Measurements from ENCODE around the gene LRRC4C. TPM values are rescaled to one million over a fixed set of nuclear protein-coding genes. Genes with fewer than 3 reads are reported as not detected.

Gene LRRC4C
- polyA plus RNA-seq, 1 of the 3 experiments (the other 2 are of a cell fraction): 0.16 TPM

- Histone ChIP-seq H3K4me2 (no peak overlapping the region), H3K36me3 (replicated peaks in 1 of 2; ENCODE audit: control insufficient read depth in 1 of 2, insufficient read depth in 2 of 2, low read length in 1 of 2) (no peaks in the 10 kb centered on the region), H3K79me2 (ENCODE audit: insufficient read depth) (no peaks in the 10 kb centered on the region), H4K20me1 (ENCODE audit: insufficient read depth) (no peaks in the 10 kb centered on the region), H3K4me1 (ENCODE audit: control insufficient read depth in 1 of 2, insufficient read depth in 2 of 2, low read depth in 1 of 2, low read length in 1 of 2) (no peaks in the 10 kb centered on the region), H3K9ac (no peak overlapping the region), H3K9me2 (no peaks in the 10 kb centered on the region), H3K27me3 (ENCODE audit: insufficient read depth) (no peaks in the 10 kb centered on the region), H3K27ac (ENCODE audit: low read depth in 2 of 2, low read length in 1 of 2) (no peak overlapping the region), H3K9me3 (no peaks in the 10 kb centered on the region), H2AFZ (ENCODE audit: low read depth) (no peak overlapping the region), H3F3A (replicated peaks; ENCODE audit: insufficient read depth) (peaks cover 6% of the 10 kb centered on the region), H3K4me3 (ENCODE audit: low read depth in 2 of 2, low read length in 1 of 2) (no peak overlapping the region)
- WGBS (ENCODE audit: low lambda C conversion rate): 31% methylated on average over 6 of the region's 6 CpGs
- ChIA-PET CTCF (no interaction called here), POLR2A (no interaction called here)
- no peak for DNase-seq
- TF ChIP-seq EZH2phosphoT487 (IDR thresholded peaks at IDR 0.05; ENCODE audit: borderline replicate concordance, low read depth) (no peak), JUND (IDR thresholded peaks at IDR 0.05) (no peak), USF1 (IDR thresholded peaks at IDR 0.05; ENCODE audit: borderline replicate concordance, low read depth) (no peak), YY1 (IDR thresholded peaks at IDR 0.05; ENCODE audit: low read depth) (no peak), RCOR1 (IDR thresholded peaks at IDR 0.05; ENCODE audit: low read length) (no peak), FOSL2 (IDR thresholded peaks at IDR 0.05; ENCODE audit: borderline replicate concordance, low read depth) (no peak), TCF12 (IDR thresholded peaks at IDR 0.05) (no peak), REST (IDR thresholded peaks at IDR 0.05; ENCODE audit: low read depth, low read length) (no peak), NFIC (IDR thresholded peaks at IDR 0.05; ENCODE audit: borderline replicate concordance) (no peak), EP300 (IDR thresholded peaks at IDR 0.05; ENCODE audit: borderline replicate concordance in 1 of 2, low read depth in 1 of 2, low read length in 1 of 2) (no peak)
Measured at GRCh38 chr11:41283191-41283930, 176.1 kb downstream of the LRRC4C start.

GRCh38 chr11:41282395-41282794, 177.1 kb downstream of the LRRC4C start:
- no peaks in the 10 kb centered on the region for H3K9me3 ChIP-seq
- no peak overlapping the region for H2AFZ ChIP-seq (ENCODE audit: low read depth)
- DNase-seq: no peak
- no peaks in the 10 kb centered on the region for H3K36me3 ChIP-seq (replicated peaks in 1 of 2; ENCODE audit: control insufficient read depth in 1 of 2, insufficient read depth in 2 of 2, low read length in 1 of 2)
- no peaks in the 10 kb centered on the region for H3K27me3 ChIP-seq (ENCODE audit: insufficient read depth)
- H3K9ac ChIP-seq: no peak overlapping the region
- WGBS (ENCODE audit: low lambda C conversion rate): 48% methylated on average over 5 of the region's 5 CpGs
- no peaks in the 10 kb centered on the region for H3K79me2 ChIP-seq (ENCODE audit: insufficient read depth)
- H3K9me2 ChIP-seq: no peaks in the 10 kb centered on the region
- H3K4me2 ChIP-seq: no peak overlapping the region
- CTCF ChIA-PET: no interaction called here
- H3K27ac ChIP-seq (ENCODE audit: low read depth in 2 of 2, low read length in 1 of 2): no peak overlapping the region
- no peak overlapping the region for H3K4me3 ChIP-seq (ENCODE audit: low read depth in 2 of 2, low read length in 1 of 2)
- POLR2A ChIA-PET: no interaction called here
- no peak for TF ChIP-seq ZBTB33 (IDR thresholded peaks at IDR 0.05; ENCODE audit: borderline replicate concordance, low read depth)
- peaks cover 6% of the 10 kb centered on the region for H3F3A ChIP-seq (replicated peaks; ENCODE audit: insufficient read depth)
- no peaks in the 10 kb centered on the region for H3K4me1 ChIP-seq (ENCODE audit: control insufficient read depth in 1 of 2, insufficient read depth in 2 of 2, low read depth in 1 of 2, low read length in 1 of 2)
- no peaks in the 10 kb centered on the region for H4K20me1 ChIP-seq (ENCODE audit: insufficient read depth)

All from SK-N-SH (cell line).